Measurements from ENCODE around the gene EPHB2. TPM values are rescaled to one million over a fixed set of nuclear protein-coding genes. Genes with fewer than 3 reads are reported as not detected.

EPHB2 gene
- total RNA-seq, 1 donor from 2014 or later, result 5.0 TPM

DNA sequence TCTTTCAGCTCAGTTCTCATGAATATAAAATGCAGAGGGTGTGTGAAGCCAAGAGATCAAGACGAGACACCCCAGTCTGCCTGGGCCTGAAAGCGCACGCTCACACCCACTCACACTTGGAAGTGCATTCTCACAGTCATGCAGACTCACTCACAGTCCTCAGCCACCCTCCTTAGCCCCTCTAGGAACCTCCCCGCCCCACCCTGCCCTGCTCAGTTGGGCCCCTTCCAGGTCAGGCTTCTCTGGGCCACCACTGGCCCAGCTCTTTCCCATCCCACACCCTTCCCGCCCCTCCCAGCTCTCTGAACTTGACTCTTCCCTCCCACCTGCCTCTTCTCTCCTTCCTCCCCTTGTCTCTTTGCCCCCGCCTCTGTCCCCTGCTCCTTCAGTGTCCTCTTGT lies 93.8 kb downstream of the EPHB2 start:
- Histone ChIP-seq H3K27me3 (ENCODE audit: low read depth) (no peaks in the 10 kb centered on the region), H3K27ac (no peak overlapping the region), H3K9me3 (no peaks in the 10 kb centered on the region), H3K4me1 (peaks cover 4% of the 10 kb centered on the region), H3K36me3 (no peaks in the 10 kb centered on the region), H3K4me3 (no peak overlapping the region)
- TF ChIP-seq CTCF (IDR thresholded peaks at IDR 0.05), result no peak
- DNase-seq (no peak), ATAC-seq (no peak)
- intact Hi-C loops (cut with DNase I), result no loop called here

DNA sequence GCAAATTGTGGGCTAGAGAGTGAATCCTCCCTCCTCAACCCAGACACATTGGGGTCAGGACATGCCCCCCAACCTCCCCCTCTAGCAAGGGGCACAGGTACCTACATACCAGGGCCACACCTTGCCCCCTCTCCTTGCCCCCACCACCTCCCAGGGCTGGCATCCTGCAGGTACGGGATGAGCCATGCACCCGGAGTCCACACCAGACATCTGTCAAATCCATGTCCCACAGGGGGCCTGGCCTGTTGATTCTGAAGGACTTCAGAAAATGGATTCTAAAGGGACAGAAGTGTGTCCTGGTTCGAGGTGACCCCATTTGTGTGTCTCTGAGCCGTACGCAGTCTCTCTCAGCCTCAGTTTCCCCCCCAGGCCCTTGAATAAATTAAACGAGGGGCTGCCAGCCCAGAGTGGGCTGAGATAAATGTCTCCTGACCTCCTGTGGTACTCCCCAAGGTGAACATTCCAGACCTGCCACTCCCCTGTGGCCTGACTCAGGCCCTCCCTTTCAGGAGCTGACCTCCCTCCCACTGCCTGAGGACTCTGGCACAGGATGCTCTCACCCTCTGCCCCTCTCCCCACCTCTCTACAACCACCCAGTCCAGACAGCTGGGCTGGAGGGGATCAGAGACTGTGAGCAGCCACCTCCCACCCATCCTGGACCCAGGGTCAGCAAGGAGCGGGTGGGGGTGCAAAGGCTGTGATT lies 94.5 kb downstream of the EPHB2 start:
- ATAC-seq (no peak), DNase-seq (no peak)
- Histone ChIP-seq H3K4me3 (no peak overlapping the region), H3K36me3 (no peaks in the 10 kb centered on the region), H3K4me1 (peaks cover 4% of the 10 kb centered on the region), H3K27me3 (ENCODE audit: low read depth) (no peaks in the 10 kb centered on the region), H3K27ac (no peak overlapping the region), H3K9me3 (no peaks in the 10 kb centered on the region)
- no peak for TF ChIP-seq CTCF (IDR thresholded peaks at IDR 0.05)
- intact Hi-C loops (cut with DNase I), result no loop called here

- TF ChIP-seq CTCF (IDR thresholded peaks at IDR 0.05), result no peak
- no peak overlapping the region for H3K27ac ChIP-seq
- no peaks in the 10 kb centered on the region for H3K27me3 ChIP-seq (ENCODE audit: low read depth)
- intact Hi-C loops (cut with DNase I), result no loop called here
- H3K4me1 ChIP-seq, result peaks cover 4% of the 10 kb centered on the region
- H3K9me3 ChIP-seq, result no peaks in the 10 kb centered on the region
- H3K4me3 ChIP-seq, result no peak overlapping the region
- no peak for DNase-seq
- no peaks in the 10 kb centered on the region for H3K36me3 ChIP-seq
- no peak for ATAC-seq
Observed at GRCh38 chr1:22805672-22806038, 95.0 kb downstream of the EPHB2 start.

- intact Hi-C loops (cut with DNase I), result no loop called here
- TF ChIP-seq CTCF (IDR thresholded peaks at IDR 0.05), result no peak
- Histone ChIP-seq H3K9me3 (no peaks in the 10 kb centered on the region), H3K27me3 (ENCODE audit: low read depth) (no peaks in the 10 kb centered on the region), H3K4me1 (peaks cover 4% of the 10 kb centered on the region), H3K27ac (no peak overlapping the region), H3K36me3 (no peaks in the 10 kb centered on the region), H3K4me3 (no peak overlapping the region)
- DNase-seq (no peak), ATAC-seq (no peak)
Observed at GRCh38 chr1:22806584-22806983, 95.9 kb downstream of the EPHB2 start.

DNA sequence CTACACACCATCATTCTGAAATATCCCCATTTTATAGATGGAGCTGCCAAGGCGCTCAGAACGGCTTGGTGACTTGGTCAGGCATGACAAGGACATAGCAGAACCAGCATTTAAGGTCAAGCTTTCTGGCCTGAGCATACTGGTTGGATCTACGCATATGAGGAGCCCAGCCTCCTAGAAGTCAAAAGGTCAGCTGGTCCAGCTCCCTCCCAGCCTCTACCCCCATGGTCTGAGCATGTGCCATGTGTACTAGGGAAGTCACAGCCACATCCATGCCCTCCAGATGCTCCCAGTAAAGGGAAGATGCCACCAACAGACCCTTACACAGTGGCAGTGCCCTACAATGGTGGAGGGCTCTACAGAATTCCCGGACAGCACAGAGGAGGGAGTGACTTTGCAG lies 96.7 kb downstream of the EPHB2 start:
- intact Hi-C loops (cut with DNase I), result no loop called here
- no peak overlapping the region for H3K4me3 ChIP-seq
- no peak for TF ChIP-seq CTCF (IDR thresholded peaks at IDR 0.05)
- no peaks in the 10 kb centered on the region for H3K36me3 ChIP-seq
- peaks cover 4% of the 10 kb centered on the region for H3K4me1 ChIP-seq
- H3K9me3 ChIP-seq, result no peaks in the 10 kb centered on the region
- no peak for ATAC-seq
- H3K27me3 ChIP-seq (ENCODE audit: low read depth), result no peaks in the 10 kb centered on the region
- H3K27ac ChIP-seq, result no peak overlapping the region
- DNase-seq, result no peak
